ENCODE measurements around the gene ELL2.

The ELL2 gene

DNA sequence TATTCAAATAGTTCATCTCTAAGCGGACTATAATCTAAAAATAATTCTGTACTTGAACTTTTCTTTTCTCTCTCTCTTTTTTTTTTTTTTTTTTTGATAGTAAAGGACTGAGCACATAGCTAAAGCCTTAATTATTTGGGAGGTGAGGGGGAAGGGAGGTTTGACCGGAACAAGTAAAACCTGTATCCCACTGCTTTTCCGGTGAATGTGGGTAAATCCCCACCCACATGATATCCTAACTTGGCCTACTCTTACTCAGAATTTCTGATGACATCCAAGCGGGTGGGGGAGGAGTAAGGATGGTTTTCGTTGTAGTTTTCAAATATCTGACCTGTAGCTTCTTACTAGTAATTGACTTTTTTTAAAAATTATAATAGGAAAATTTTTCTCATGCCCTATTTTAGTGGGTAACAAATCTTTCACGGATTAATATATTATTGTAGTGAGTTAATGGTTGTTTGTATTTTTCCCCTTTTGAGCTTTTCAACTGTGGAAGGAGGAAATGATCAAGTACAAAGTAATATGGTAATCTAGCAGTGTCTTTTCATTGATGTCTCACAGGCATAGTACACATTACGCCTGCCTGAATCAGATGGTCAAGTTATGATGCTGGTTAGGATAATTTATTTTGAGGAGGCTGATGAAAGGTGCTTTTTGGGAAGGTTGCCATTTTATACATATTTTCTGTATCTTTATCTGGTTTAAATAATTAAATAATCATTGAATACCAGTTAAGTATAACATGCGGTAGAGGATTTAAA is 2.2 kb upstream of the ELL2 start:
- peak; percentile 40 for DNase-seq (ENCODE audit: low read depth)
- H3K4me3 ChIP-seq (ENCODE audit: low read depth, low read length), result no peak overlapping the region
- TF ChIP-seq, protein P1, sequence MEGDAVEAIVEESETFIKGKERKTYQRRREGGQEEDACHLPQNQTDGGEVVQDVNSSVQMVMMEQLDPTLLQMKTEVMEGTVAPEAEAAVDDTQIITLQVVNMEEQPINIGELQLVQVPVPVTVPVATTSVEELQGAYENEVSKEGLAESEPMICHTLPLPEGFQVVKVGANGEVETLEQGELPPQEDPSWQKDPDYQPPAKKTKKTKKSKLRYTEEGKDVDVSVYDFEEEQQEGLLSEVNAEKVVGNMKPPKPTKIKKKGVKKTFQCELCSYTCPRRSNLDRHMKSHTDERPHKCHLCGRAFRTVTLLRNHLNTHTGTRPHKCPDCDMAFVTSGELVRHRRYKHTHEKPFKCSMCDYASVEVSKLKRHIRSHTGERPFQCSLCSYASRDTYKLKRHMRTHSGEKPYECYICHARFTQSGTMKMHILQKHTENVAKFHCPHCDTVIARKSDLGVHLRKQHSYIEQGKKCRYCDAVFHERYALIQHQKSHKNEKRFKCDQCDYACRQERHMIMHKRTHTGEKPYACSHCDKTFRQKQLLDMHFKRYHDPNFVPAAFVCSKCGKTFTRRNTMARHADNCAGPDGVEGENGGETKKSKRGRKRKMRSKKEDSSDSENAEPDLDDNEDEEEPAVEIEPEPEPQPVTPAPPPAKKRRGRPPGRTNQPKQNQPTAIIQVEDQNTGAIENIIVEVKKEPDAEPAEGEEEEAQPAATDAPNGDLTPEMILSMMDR (IDR thresholded peaks at IDR 0.05; ENCODE audit: insufficient read depth, low read depth, low read length, missing control alignments), result no peak

DNA sequence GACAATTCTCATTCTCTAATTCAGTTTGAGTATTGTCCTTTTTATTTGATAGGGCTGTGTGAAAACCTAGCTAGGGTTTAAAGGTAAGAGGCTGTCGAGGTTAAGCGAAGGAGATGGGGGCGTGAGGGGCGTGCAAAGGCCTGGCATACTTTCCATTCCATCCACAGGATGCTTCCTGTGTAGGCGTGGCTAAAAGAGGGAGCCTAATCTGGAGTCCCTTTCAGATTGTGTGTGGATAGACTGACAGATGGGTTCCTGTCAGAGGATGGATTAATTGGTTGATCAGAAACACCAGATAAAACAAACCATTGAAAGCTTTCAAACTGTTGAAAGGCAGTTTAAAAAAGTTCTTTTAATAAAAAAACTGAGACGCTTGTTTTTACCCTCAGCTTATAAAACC is 1.1 kb upstream of the ELL2 start:
- peak overlapping the region; percentile 96; the same call in 1 of the 2 replicates for H3K4me3 ChIP-seq (ENCODE audit: low read depth, low read length)
- no peak for DNase-seq (ENCODE audit: low read depth)
- TF ChIP-seq, protein P1 (IDR thresholded peaks at IDR 0.05; ENCODE audit: insufficient read depth, low read depth, low read length, missing control alignments), result no peak

GRCh38 chr5:95962475-95962773 is 773 bp upstream of the ELL2 start:
- no peak for DNase-seq (ENCODE audit: low read depth)
- peak overlapping the region; percentile 96 for H3K4me3 ChIP-seq (ENCODE audit: low read depth, low read length)
- TF ChIP-seq, protein P1 (IDR thresholded peaks at IDR 0.05; ENCODE audit: insufficient read depth, low read depth, low read length, missing control alignments), result no peak

DNA sequence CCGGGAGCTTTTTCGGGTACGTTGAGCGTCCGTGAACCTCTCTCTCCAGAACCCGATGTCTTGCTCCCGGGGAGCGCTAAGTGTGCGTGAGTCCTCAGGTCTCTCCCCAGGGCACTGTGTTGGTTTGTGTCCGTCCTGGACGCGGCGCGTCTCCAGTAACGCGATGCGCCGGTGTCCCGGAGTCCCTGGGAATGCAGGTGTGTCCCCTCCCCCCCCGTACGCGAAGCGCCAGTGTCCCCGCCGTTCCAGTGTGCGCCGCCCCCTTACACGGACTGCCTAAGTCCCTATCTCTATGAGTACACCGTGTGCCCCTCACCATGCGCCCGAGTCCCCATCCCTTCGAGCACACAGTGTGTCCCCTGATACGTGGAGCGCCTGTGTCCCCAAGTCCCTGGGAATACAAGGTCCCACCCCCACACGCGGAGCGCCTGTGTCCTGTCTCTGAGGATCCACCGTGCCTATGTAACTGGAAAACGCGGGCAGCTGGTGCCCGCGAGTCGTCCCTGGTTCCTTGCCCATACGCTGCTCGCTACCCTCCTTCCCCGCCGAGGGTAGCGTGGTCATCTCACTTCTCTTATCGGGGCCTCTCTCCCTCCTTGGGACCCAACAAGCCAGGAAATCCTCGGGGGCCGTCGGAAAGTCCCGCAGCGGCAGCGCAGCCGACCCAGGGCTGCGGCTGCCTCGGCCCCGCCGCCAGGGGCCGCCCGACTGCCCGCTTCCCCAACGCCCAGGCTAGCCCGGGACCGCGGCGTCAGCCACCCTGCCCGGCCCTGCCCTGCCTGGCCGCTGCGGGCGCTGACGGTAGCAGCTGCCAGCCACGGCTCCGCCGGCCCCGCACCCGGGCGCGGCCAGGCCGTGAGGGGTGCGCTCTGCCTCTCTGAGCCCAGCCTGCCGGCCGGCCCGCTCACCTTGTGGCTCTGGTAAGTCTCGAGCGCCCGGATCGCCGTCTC is 709 bp downstream of the ELL2 start:
- DNase-seq (ENCODE audit: low read depth), result peak; percentile 90
- H3K4me3 ChIP-seq (ENCODE audit: low read depth, low read length), result peak overlapping the region; percentile 96
- TF ChIP-seq, protein P1 (IDR thresholded peaks at IDR 0.05; ENCODE audit: insufficient read depth, low read depth, low read length, missing control alignments), result peak; percentile 79

- TF ChIP-seq, protein P1 (IDR thresholded peaks at IDR 0.05; ENCODE audit: insufficient read depth, low read depth, low read length, missing control alignments), result no peak
- DNase-seq (ENCODE audit: low read depth), result peak; percentile 44
- H3K4me3 ChIP-seq (ENCODE audit: low read depth, low read length), result peak overlapping the region; percentile 96
These were observed 1.6 kb downstream of the ELL2 start for GRCh38 chr5:95959888-95960666.

GRCh38 chr5:95959051-95959887 is 2.4 kb downstream of the ELL2 start:
- peak; percentile 42 for DNase-seq (ENCODE audit: low read depth)
- TF ChIP-seq, protein P1 (IDR thresholded peaks at IDR 0.05; ENCODE audit: insufficient read depth, low read depth, low read length, missing control alignments), result no peak
- peak overlapping the region; percentile 96 for H3K4me3 ChIP-seq (ENCODE audit: low read depth, low read length)
